Measurements from ENCODE around the gene NCBP1.
A peak's percentile ranks its signal among the peaks of the same experiment; 100 is the strongest.
"Not testable (repeated sequence)": the region's sequence is repeated elsewhere in the genome, so short reads cannot be mapped to it uniquely, and the experiment has no call there.

Gene NCBP1

GRCh38 chr9:97675655-97676054 lies 42.0 kb downstream of the NCBP1 start:
- DNase-seq, result no peak

GRCh38 chr9:97682242-97682641 lies 48.6 kb downstream of the NCBP1 start:
- no peak for DNase-seq

- no peak for DNase-seq
Measured at GRCh38 chr9:97688654-97689053, 55.0 kb downstream of the NCBP1 start.

GRCh38 chr9:97689401-97690180 lies 56.0 kb downstream of the NCBP1 start:
- no peak for DNase-seq

GRCh38 chr9:97694769-97695168 lies 61.1 kb downstream of the NCBP1 start:
- no peak for DNase-seq

- DNase-seq, result no peak
Measured at GRCh38 chr9:97695390-97695789, 61.8 kb downstream of the NCBP1 start.

- no peak for DNase-seq
Measured at GRCh38 chr9:97695995-97696802, 62.6 kb downstream of the NCBP1 start.

- DNase-seq, result peak; percentile 98
Measured at GRCh38 chr9:97696803-97697601, 63.4 kb downstream of the NCBP1 start, which contains the start of gene XPA. XPA (minus strand) TSS chr9:97697340; CDS start chr9:97697292, 48 bp downstream.

- DNase-seq, result no peak
Measured at GRCh38 chr9:97697837-97698236, 64.2 kb downstream of the NCBP1 start.

- DNase-seq, result no peak
Measured at GRCh38 chr9:97698865-97699264, 65.2 kb downstream of the NCBP1 start.

GRCh38 chr9:97699281-97699680 lies 65.7 kb downstream of the NCBP1 start:
- DNase-seq, result not testable (repeated sequence)

- not testable (repeated sequence) for DNase-seq
Measured at GRCh38 chr9:97699824-97700223, 66.2 kb downstream of the NCBP1 start.

- DNase-seq, result peak; percentile 44
Measured at GRCh38 chr9:97703437-97704344, 70.1 kb downstream of the NCBP1 start.

- DNase-seq, result no peak
Measured at GRCh38 chr9:97704345-97704677, 70.7 kb downstream of the NCBP1 start.

GRCh38 chr9:97704851-97705250 lies 71.2 kb downstream of the NCBP1 start:
- no peak for DNase-seq

- no peak for DNase-seq
Measured at GRCh38 chr9:97705354-97705950, 71.8 kb downstream of the NCBP1 start.

GRCh38 chr9:97706246-97706645 lies 72.6 kb downstream of the NCBP1 start:
- no peak for DNase-seq

- peak; percentile 54 for DNase-seq
Measured at GRCh38 chr9:97710356-97711222, 77.0 kb downstream of the NCBP1 start.

GRCh38 chr9:97711223-97711626 lies 77.6 kb downstream of the NCBP1 start:
- DNase-seq, result no peak

GRCh38 chr9:97714435-97714834 lies 80.8 kb downstream of the NCBP1 start:
- peak; percentile 30 for DNase-seq

GRCh38 chr9:97717866-97718265 lies 84.2 kb downstream of the NCBP1 start:
- no peak for DNase-seq

All from CD4-positive, alpha-beta T cell treated with Interleukin-6 for 4 hours (primary cell).